Measurements from ENCODE around the gene SYT5.

The SYT5 gene

GRCh38 chr19:55146705-55147273, 33.3 kb downstream of the SYT5 start:
- no peak for DNase-seq (ENCODE audit: low read depth in 2 of 2)

DNA sequence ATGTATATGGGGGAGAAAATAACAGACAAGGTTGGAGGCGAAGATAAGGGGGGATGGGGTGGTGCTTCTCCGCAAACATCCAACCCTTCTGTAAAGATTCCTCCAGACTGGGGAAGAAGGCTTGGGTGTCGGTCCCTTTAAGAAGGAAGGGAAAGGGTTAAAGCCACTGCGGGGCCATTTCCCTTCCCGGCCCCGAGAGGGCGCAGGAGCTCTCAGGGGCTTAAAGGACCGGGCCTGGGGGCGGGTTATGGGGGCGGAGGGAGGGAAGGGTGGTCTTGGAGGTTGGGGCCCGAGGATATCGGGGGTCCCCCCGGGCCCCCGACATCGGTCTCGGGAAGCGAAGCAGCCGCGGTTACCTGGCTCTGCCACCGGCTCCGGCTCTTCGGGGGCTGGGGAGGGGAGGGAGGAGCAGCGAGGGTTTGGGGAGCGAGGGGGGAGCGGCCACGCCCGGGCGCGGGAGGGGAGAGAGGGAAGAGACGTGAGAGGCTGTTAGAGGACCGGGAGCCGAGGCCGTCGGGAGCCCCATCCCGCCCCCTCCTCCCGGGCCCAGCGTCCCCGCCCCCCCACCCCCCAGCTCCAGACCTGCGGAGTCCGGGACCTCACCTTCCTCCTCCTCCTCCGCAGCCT, 33.9 kb downstream of the SYT5 start:
- no peak for DNase-seq (ENCODE audit: low read depth in 2 of 2)

DNA sequence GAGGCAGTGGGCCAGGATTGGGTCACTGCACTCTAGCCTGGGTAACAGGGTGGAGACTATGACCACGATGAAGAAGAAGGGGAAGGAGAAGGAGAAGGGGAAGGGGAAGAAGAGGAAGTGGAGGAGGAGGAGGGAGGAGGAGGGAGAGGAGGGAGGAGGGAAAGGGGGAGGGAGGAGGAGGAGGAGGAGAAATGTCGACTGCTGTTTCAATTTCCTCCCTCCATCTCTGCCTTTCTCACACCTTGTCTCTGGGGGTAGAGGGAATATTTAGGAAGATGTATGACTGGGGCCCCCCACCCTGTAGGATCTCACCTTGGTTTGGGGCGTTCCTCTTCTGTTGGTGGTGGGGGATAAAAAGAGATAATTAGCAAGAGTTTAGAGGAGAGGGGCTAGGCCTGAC, 34.9 kb downstream of the SYT5 start:
- DNase-seq (ENCODE audit: low read depth in 2 of 2), result no peak

GRCh38 chr19:55141696-55142095, 38.4 kb downstream of the SYT5 start:
- no peak for DNase-seq (ENCODE audit: low read depth in 2 of 2)

GRCh38 chr19:55137915-55138314, 42.2 kb downstream of the SYT5 start:
- no peak for DNase-seq (ENCODE audit: low read depth in 2 of 2)

DNA sequence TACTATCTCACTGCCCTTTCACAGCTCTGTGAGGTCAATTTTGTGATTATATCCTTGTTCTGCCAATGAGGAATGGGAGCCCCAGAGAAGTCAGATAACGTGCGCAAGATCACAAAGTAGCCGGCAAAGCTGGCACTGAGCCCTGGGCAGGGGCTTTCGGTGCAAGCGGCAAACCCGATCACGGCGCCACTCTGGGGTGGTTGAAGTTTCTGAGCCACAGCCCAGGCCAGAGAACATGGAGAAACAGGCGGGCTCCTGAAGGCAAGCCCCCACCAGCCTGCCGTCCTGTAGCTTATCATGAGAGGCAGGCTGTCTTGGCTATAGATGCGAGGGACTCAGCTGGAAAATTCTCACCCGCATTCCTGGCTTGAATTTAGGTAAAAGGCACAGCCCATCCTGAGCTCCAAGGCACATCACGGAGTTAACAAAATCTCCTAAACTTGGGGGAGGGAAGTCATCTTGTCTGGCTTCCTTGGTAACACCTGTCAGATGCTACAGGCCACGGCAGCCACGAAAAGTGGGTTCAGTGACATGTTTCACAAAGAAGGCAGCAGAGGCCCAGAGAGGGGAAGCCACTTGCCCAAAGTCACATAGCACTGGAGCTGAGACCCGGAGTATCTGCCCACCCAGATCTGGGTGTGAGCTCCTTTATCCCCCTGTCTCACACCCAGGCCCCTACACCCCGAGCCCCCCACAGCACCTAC, 43.5 kb downstream of the SYT5 start:
- DNase-seq (ENCODE audit: low read depth in 2 of 2), result no peak

- DNase-seq (ENCODE audit: low read depth in 2 of 2), result no peak
These were observed 45.4 kb downstream of the SYT5 start for GRCh38 chr19:55134736-55135135.

GRCh38 chr19:55133639-55134444, 46.2 kb downstream of the SYT5 start:
- DNase-seq (ENCODE audit: low read depth in 2 of 2), result no peak

DNA sequence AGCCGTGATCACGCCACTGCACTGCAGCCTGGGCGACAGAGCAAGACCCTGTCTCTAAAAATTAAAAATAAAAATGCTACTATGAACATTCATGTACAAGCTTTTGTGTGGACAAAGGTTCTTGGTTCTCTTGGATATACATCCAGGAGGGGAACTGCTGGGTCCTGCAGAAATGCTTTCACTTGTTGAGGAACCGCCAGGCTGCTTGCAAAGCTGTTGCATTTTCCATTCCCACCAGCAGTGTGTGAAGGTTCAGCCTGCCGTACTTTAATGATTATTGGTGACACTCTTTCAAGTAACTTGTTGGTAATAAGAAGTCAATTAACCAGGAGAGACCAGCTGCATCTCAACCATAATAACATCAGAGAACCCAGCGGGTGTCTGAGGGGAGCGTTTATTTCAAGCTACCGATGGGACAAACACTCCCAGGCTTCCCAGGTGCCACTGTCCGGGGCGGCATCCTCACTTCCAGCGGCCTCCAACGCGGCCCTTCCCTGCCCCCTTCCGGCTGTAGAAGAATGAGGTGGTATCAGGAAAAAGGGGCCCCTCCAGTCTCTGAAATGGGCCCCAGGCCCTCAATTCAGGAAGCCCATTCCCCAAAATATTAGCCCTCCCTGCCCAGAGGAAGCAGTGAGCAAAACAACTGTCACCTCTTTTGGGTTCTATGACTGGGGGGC, 47.5 kb downstream of the SYT5 start:
- no peak for DNase-seq (ENCODE audit: low read depth in 2 of 2)

- DNase-seq (ENCODE audit: low read depth in 2 of 2), result no peak
These were observed 48.7 kb downstream of the SYT5 start for GRCh38 chr19:55131421-55131820.
